ENCODE measurements around the gene SNCB. TPM values are rescaled to one million over a fixed set of nuclear protein-coding genes. Genes with fewer than 3 reads are reported as not detected.

The SNCB gene
- total RNA-seq, 1 donor from 2014 or later = 0.24 TPM

DNA sequence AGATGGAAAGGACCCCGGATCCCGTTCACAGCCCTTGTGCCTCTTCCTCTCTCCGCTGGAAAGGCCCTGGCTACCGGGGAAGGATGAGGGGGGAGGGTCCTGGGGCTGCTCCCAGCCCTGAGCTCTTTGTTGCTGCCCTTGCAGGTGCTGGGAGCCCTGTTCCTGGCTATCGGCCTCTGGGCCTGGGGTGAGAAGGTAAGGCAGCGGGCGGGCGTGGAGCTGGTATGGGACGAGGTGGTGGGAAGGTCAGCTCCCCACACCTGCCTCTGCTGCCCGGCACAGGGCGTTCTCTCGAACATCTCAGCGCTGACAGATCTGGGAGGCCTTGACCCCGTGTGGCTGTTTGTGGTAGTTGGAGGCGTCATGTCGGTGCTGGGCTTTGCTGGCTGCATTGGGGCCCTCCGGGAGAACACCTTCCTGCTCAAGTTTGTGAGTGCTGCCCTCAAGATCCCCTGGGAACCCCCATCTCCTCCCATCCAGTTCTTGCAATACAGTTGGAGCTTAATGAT lies 21.2 kb upstream of the SNCB start:
- Mint-ChIP-seq H3K4me3 (ENCODE audit: low read depth) (no peak overlapping the region), H3K4me1 (ENCODE audit: low read depth) (no peaks in the 10 kb centered on the region), H3K27ac (no peak overlapping the region), H3K27me3 (no peaks in the 10 kb centered on the region), H3K9me3 (ENCODE audit: low read depth) (no peaks in the 10 kb centered on the region), H3K36me3 (ENCODE audit: insufficient read depth) (peaks cover 11% of the 10 kb centered on the region)
- DNase-seq (ENCODE audit: low spot score, unreplicated experiment) = no peak
- TF ChIP-seq, protein P1, sequence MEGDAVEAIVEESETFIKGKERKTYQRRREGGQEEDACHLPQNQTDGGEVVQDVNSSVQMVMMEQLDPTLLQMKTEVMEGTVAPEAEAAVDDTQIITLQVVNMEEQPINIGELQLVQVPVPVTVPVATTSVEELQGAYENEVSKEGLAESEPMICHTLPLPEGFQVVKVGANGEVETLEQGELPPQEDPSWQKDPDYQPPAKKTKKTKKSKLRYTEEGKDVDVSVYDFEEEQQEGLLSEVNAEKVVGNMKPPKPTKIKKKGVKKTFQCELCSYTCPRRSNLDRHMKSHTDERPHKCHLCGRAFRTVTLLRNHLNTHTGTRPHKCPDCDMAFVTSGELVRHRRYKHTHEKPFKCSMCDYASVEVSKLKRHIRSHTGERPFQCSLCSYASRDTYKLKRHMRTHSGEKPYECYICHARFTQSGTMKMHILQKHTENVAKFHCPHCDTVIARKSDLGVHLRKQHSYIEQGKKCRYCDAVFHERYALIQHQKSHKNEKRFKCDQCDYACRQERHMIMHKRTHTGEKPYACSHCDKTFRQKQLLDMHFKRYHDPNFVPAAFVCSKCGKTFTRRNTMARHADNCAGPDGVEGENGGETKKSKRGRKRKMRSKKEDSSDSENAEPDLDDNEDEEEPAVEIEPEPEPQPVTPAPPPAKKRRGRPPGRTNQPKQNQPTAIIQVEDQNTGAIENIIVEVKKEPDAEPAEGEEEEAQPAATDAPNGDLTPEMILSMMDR (IDR thresholded peaks at IDR 0.05; ENCODE audit: unreplicated experiment) = no peak

DNA sequence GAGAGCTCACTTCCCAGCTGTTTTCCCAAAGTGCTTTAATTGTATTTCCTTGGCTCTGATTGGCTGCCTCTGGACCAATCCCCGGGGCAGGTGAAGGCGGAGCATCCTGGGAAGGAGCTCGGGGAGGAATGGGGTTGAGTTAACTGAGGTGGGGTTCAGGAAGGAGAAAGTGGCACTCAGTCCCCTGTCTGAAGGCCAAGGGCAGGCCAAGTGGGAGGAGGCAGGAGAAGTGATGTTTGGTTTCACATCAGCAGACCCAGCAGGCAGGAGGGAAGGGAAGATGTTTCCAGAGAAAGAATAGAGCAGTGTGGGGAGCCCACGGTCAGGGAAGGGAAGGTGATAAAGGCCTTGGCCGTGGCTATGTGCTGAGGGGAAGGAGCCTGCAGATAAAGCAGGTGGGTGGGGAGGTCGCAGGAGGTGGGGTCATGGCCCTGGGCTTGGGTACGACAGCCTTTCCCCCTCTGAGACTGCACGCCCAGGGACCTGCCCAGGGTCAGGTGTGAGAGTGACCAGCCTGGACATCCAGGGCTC lies 20.1 kb upstream of the SNCB start:
- no peaks in the 10 kb centered on the region for H3K27me3 Mint-ChIP-seq
- TF ChIP-seq, protein P1 (IDR thresholded peaks at IDR 0.05; ENCODE audit: unreplicated experiment) = no peak
- H3K4me1 Mint-ChIP-seq (ENCODE audit: low read depth) = no peaks in the 10 kb centered on the region
- no peak overlapping the region for H3K27ac Mint-ChIP-seq
- H3K9me3 Mint-ChIP-seq (ENCODE audit: low read depth) = no peaks in the 10 kb centered on the region
- H3K4me3 Mint-ChIP-seq (ENCODE audit: low read depth) = no peak overlapping the region
- H3K36me3 Mint-ChIP-seq (ENCODE audit: insufficient read depth) = peaks cover 8% of the 10 kb centered on the region
- DNase-seq (ENCODE audit: low spot score, unreplicated experiment) = no peak

DNA sequence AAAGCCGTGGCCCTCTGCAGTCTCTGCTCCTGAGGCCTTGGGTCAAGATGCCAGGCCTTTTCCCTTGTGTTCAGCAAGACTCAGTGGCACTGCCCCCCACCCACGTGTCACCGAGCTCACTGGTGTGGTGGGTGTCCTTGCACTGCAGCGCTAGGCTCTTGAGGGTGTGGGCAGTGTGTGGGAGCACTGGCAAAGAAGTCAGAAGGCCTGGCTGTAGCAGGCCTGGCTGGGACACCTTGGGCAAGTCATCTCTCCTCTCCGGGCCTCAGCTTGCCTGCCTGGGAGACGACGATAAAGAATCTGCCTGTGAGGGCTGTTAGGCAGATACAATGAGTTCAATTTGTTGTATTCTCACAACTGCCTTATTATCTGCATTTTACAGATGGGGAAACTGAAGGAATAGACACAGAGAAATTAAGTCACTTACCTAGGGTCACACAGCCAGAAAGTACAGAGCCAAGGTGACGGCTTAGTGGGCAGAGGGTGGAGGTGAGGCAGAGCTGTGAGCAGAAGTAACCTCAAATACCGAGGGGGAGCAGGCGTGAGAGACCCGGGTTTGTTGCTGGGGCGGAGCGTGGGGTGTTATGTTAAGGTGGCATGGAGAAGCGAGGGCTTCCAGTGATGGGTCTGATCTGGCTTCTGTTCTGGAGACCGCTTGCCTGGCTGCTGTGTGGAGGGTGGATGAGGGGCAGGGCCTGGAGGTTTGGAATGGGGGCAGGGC lies 18.3 kb upstream of the SNCB start:
- Mint-ChIP-seq H3K36me3 (ENCODE audit: insufficient read depth) (peaks cover 6% of the 10 kb centered on the region), H3K4me3 (ENCODE audit: low read depth) (peak overlapping the region; percentile 82)
- TF ChIP-seq, protein P1 (IDR thresholded peaks at IDR 0.05; ENCODE audit: unreplicated experiment) = no peak

DNA sequence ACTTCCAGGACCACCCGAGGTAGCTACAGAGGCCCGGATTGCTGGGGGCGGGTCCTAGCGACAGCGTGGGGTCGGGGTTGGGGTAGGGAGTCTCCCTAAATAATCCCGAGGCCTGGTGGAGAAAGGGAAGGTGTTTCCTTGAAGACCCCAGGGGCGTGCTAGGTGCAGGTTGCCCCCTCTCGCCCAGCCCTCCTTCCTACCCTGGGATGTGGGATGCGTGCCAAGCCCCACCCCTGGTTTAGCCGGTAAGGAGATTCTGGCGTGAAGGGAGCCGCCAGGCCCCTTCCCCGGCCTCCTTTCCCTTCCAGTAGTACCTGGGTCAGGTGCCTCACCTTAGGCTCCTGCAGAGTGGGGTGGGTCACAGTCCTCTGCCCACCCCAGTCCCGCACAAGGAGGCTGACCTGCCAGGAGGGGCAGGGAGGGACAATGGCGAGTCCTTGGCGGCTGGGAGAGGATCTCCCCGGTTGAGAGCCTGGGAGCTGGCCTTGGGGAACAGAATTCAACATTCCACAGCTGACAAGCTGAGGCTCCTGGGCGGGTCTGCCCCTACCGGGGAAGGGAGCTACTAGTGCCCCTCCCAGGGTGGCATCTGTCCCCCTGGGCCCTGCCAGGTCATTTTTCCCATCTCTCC lies 17.6 kb upstream of the SNCB start:
- H3K9me3 Mint-ChIP-seq (ENCODE audit: low read depth) = no peaks in the 10 kb centered on the region
- peak overlapping the region; percentile 82 for H3K4me3 Mint-ChIP-seq (ENCODE audit: low read depth)
- H3K27me3 Mint-ChIP-seq = peaks cover 14% of the 10 kb centered on the region
- no peaks in the 10 kb centered on the region for H3K4me1 Mint-ChIP-seq (ENCODE audit: low read depth)
- TF ChIP-seq, protein P1 (IDR thresholded peaks at IDR 0.05; ENCODE audit: unreplicated experiment) = no peak
- H3K27ac Mint-ChIP-seq = peak overlapping the region; percentile 85
- peaks cover 2% of the 10 kb centered on the region for H3K36me3 Mint-ChIP-seq (ENCODE audit: insufficient read depth)
- DNase-seq (ENCODE audit: low spot score, unreplicated experiment) = no peak

More for the DNA sequence above, 18.3 kb upstream of the SNCB start:
- Mint-ChIP-seq H3K9me3 (ENCODE audit: low read depth) (no peaks in the 10 kb centered on the region), H3K27me3 (peaks cover 14% of the 10 kb centered on the region), H3K4me1 (ENCODE audit: low read depth) (no peaks in the 10 kb centered on the region), H3K27ac (no peak overlapping the region)
- no peak for DNase-seq (ENCODE audit: low spot score, unreplicated experiment)

DNA sequence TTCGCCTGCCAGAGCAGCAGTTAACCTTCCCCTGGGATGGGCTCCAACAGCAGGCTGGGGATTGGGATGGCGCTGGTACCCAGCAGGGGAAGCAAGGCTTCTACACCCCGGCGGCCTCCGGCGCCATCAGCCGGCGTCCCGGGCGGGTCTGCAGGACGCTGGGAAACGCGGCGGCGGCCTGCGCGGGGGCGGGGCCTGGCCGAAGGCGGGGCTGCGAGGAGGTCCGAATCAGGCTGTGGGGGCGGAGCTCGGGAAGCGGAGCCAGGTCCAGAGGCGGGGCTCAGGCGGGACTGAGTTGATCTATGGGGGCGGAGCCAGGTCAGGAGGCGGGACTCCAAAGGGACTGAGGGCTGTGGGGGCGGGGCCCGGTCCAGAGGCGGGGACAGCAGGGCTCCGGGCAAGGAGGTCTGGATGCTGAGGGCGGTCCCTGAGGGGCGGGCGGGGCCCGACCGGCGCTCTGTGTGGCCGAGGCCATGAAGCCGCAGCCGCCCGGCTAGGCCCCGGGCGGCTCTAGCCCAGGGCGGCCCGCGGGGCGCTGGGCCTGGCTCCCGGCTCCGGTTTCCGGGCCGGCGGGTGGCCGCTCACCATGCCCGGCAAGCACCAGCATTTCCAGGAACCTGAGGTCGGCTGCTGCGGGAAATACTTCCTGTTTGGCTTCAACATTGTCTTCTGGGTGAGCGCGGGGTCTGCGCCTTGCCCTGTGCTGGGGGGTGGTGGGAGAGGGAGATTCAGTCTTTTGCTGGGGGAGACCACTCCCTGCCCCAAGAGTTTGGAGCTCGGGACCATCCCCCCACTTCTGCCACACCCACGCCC lies 16.9 kb upstream of the SNCB start, which contains the start of gene TSPAN17:
Gene TSPAN17, plus strand, starts transcription at position 455 of the 813 bp plus-strand sequence. Its CDS starts 132 bp downstream, at position 587.
- no peaks in the 10 kb centered on the region for H3K9me3 Mint-ChIP-seq (ENCODE audit: low read depth)
- H3K4me1 Mint-ChIP-seq (ENCODE audit: low read depth) = no peaks in the 10 kb centered on the region
- peak within 1 kb of the TSS; percentile 82 for H3K4me3 Mint-ChIP-seq (ENCODE audit: low read depth)
- DNase-seq (ENCODE audit: low spot score, unreplicated experiment) = peak; percentile 100
- H3K27me3 Mint-ChIP-seq = peaks cover 14% of the 10 kb centered on the region
- peak within 1 kb of the TSS; percentile 85 for H3K27ac Mint-ChIP-seq
- TF ChIP-seq, protein P1 (IDR thresholded peaks at IDR 0.05; ENCODE audit: unreplicated experiment) = no peak
- peaks cover 2% of the 10 kb centered on the region for H3K36me3 Mint-ChIP-seq (ENCODE audit: insufficient read depth)

Measured in progenitor cell of endocrine pancreas (in vitro differentiated cells).